IPS-NIHi11 (cell line): ENCODE results near the gene THAP3.

Experiments
- DNase-seq: peaks from one replicate; pipeline ENCODE4 v3.0.0; 2012; ENCODE audit warnings: mixed read lengths, low spot score

Gene THAP3

DNA sequence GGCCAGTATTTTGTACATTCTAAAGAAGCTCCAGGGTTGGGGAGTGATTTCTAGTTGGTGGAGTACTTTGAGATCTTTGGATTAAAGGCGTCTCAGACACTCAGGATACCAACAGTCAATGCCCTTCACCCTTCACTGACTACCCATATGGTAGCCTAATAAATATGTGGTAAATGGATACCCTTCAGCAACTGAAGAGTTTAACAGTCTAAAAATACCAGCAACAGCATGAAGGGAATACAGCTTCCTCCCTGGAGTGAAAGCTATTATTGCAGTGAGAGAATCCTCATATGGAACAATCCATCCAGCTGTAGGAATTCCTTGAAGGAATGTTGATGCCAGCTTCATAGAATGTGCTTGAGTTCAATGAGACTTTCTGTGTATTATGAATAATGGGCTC, 50.1 kb downstream of the THAP3 start:
- no peak for DNase-seq

- DNase-seq, result no peak
Measured at GRCh38 chr1:6675941-6676340, 51.3 kb downstream of the THAP3 start.
